Colonic mucosa (tissue), 4 donors: ENCODE measurements around the gene ZMIZ1. TPM values are rescaled to one million over a fixed set of nuclear protein-coding genes. Genes with fewer than 3 reads are reported as not detected.
A peak's percentile ranks its signal among the peaks of the same experiment; 100 is the strongest.

Experiments used
- DNase-seq: peaks from one replicate; pipeline ENCODE4 v3.0.0-alpha.2; 2020
- H3K27ac ChIP-seq: fragments of 200-600 bp; one replicate; pipeline ENCODE4 v1.8.0; 2021
- H3K27me3 ChIP-seq: fragments of 200-600 bp; one replicate; pipeline ENCODE4 v1.8.0; 2021
- H3K36me3 ChIP-seq: fragments of 200-600 bp; one replicate; pipeline ENCODE4 v1.8.0; 2021
- H3K4me1 ChIP-seq: fragments of 200-600 bp; one replicate; pipeline ENCODE4 v1.8.0; 2021; ENCODE audit warnings: mild to moderate bottlenecking
- H3K4me3 ChIP-seq: fragments of 200-600 bp; one replicate; pipeline ENCODE4 v1.8.0; 2021
- H3K9ac ChIP-seq, 2 donors: one replicate each; pipeline ENCODE4 v1.7.0; 2013; ENCODE audit warnings: control low read depth in 2 of 2, low read depth in 2 of 2, low read length in 2 of 2
- H3K9me3 ChIP-seq: fragments of 200-600 bp; one replicate; pipeline ENCODE4 v1.8.0; 2021
- CTCF ChIP-seq: fragments of 200-600 bp; IDR thresholded peaks from one replicate; pipeline ENCODE4 v1.8.0; 2022; ENCODE audit warnings: antibody characterized with exemption, mild to moderate bottlenecking
- intact Hi-C: fragments of 100-400 bp; cut with DNase I; formaldehyde crosslinking; loops from one replicate; pipeline ENCODE4 v1.14.1; 2022
- total RNA-seq, 2 donors: library from RNA; stranded (reverse); fragmentation: NEBNext Ultra II Directional in 1 of 2; extraction: Animal tissue kit (Norgen Biotek cat#: 25700) in 1 of 2; gene quantifications; one replicate each; pipeline ENCODE4 v1.2.1, GENCODE V29; 2021
- donor health status: healthy.
- donor health status: DM: no; HTN: no; CAD: no.
- donor health status: DM: no; HTN: no; CAD: no.

The ZMIZ1 gene
- total RNA-seq, 2 donors from 2014 or later, result 51.0 to 54.0 TPM

DNA sequence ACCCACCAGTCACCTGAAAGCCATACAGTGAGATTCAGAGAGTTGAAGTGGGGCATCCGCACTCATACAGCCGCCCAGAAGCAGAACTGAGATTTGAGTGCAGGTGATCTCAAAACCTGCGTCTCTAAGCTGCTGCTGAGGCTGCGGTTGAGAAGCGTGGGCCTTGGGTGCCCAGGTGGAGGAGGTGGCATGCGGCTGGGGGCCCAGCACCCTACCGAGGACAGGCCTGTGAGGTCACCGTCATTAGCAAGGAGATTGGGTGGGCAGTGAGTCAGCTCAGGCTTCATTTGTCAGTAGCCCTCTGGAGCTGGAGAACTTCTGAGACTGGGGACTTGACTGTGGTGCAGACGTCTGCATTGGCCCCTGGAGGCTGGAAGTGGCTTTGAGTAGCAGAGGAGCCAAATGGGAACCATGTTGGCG lies 29.8 kb downstream of the ZMIZ1 start:
- no peak overlapping the region for H3K4me3 ChIP-seq
- H3K27me3 ChIP-seq, result no peaks in the 10 kb centered on the region
- no peaks in the 10 kb centered on the region for H3K9me3 ChIP-seq
- intact Hi-C loops, result no loop called here
- H3K9ac ChIP-seq, result no peak overlapping the region
- no peak for DNase-seq
- no peak overlapping the region for H3K27ac ChIP-seq
- no peak for TF ChIP-seq CTCF
- no peaks in the 10 kb centered on the region for H3K36me3 ChIP-seq
- H3K4me1 ChIP-seq, result peaks cover 54% of the 10 kb centered on the region

DNA sequence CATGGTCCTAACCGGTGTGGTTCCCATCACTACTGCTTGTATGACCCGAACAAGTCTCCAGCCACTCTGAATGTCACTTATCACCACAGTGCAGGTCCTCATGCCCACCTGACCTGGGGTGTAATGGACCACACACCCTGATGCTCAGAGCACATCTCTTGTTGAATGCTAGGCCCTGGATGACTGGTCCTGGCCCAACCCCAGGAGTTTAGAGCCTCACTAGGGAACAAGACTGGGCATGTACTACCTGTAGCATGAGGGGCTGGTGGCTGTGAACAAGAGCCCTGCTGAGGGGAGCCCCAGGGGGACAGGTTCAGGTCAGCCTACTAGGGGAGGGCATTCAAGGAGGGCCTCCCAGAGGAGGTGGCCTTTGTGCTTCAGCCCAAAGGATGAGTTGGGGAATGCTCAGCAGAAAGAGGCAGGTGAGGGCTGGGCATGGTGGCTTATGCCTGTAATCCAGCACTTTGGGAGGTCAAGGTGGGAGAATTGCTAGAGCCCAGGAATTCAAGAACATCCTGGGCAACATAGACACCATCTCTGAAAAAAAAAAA lies 31.2 kb downstream of the ZMIZ1 start:
- H3K4me3 ChIP-seq, result no peak overlapping the region
- no peak for TF ChIP-seq CTCF
- peaks cover 46% of the 10 kb centered on the region for H3K4me1 ChIP-seq
- H3K36me3 ChIP-seq, result no peaks in the 10 kb centered on the region
- H3K9ac ChIP-seq, result no peak overlapping the region
- intact Hi-C loops, result no loop called here
- no peaks in the 10 kb centered on the region for H3K9me3 ChIP-seq
- no peak overlapping the region for H3K27ac ChIP-seq
- no peak for DNase-seq
- H3K27me3 ChIP-seq, result no peaks in the 10 kb centered on the region

- H3K9ac ChIP-seq, result peak overlapping the region in 1 of 2 donors; percentile 22
- H3K27me3 ChIP-seq, result no peaks in the 10 kb centered on the region
- no peak overlapping the region for H3K27ac ChIP-seq
- intact Hi-C loops, result no loop called here
- H3K4me1 ChIP-seq, result peaks cover 38% of the 10 kb centered on the region
- H3K36me3 ChIP-seq, result no peaks in the 10 kb centered on the region
- H3K9me3 ChIP-seq, result no peaks in the 10 kb centered on the region
- no peak for DNase-seq
- no peak overlapping the region for H3K4me3 ChIP-seq
- no peak for TF ChIP-seq CTCF
These were observed 32.0 kb downstream of the ZMIZ1 start for GRCh38 chr10:79100771-79101170.

- peaks cover 35% of the 10 kb centered on the region for H3K4me1 ChIP-seq
- no peak overlapping the region for H3K4me3 ChIP-seq
- peak overlapping the region; percentile 53 for H3K27ac ChIP-seq
- intact Hi-C loops, result no loop called here
- no peaks in the 10 kb centered on the region for H3K9me3 ChIP-seq
- DNase-seq, result peak; percentile 67
- H3K9ac ChIP-seq, result peak overlapping the region; percentile 26 to 60
- H3K36me3 ChIP-seq, result no peaks in the 10 kb centered on the region
- TF ChIP-seq CTCF, result no peak
- no peaks in the 10 kb centered on the region for H3K27me3 ChIP-seq
These were observed 33.1 kb downstream of the ZMIZ1 start for GRCh38 chr10:79101560-79102497.

- intact Hi-C loops, result no loop called here
- Histone ChIP-seq H3K9me3 (no peaks in the 10 kb centered on the region), H3K27ac (peak overlapping the region; percentile 53), H3K9ac (peak overlapping the region in 1 of 2 donors; percentile 60), H3K27me3 (no peaks in the 10 kb centered on the region), H3K36me3 (no peaks in the 10 kb centered on the region), H3K4me3 (no peak overlapping the region), H3K4me1 (peaks cover 28% of the 10 kb centered on the region)
- DNase-seq, result no peak
- no peak for TF ChIP-seq CTCF
These were observed 33.7 kb downstream of the ZMIZ1 start for GRCh38 chr10:79102498-79102874.
